HepG2 (cell line): ENCODE results near the gene ZDBF2. TPM values are rescaled to one million over a fixed set of nuclear protein-coding genes. Genes with fewer than 3 reads are reported as not detected.
A peak's percentile ranks its signal among the peaks of the same experiment; 100 is the strongest.

Experiments used
- ATAC-seq: fragments of 200-7000 bp; cut with Tn5 transposase; 3 replicates; pipeline ENCODE4 v1.9.1; 2020; ENCODE audit warnings: mild to moderate bottlenecking, moderate library complexity
- BruUV-seq: library from RNA; stranded (reverse); fragments of 400-500 nt; replicated peaks from 2 replicates; lab custom pipeline; 2021; lab: Mats Ljungman, UMichigan
- CTCF ChIA-PET: fragments of 300-600 bp; formaldehyde crosslinking; extraction: SDS; loops from one replicate; lab custom pipeline; 2021; ENCODE audit warnings: low total read pairs, inconsistent platforms, low intra/inter-chr PET ratio; lab: Yijun Ruan, JAX
- POLR2A ChIA-PET: fragments of 350-600 bp; sonication (Branson Sonifier 250); formaldehyde crosslinking; loops from one replicate; lab custom pipeline; 2020; ENCODE audit warnings: antibody characterized with exemption, inconsistent platforms; lab: Yijun Ruan, JAX
- DNase-seq: peaks from one replicate; pipeline ENCODE4 v3.0.0-alpha.2; 2015; ENCODE audit warnings: low spot score
- FAIRE-seq: peaks from 3 replicates; lab custom pipeline; 2011; peaks lifted over from hg19 to GRCh38; lab: Jason Lieb, UNC
- H2AFZ ChIP-seq: one replicate; pipeline ENCODE4 v1.6.1; 2011; ENCODE audit warnings: low read length, inconsistent platforms
- H3K27ac ChIP-seq: fragments of 300-600 bp; 3 replicates; pipeline ENCODE4 v1.8.0; 2011; ENCODE audit warnings: mixed run types, mild to moderate bottlenecking, mixed read lengths, low read length, inconsistent platforms; ENCODE audit not compliant: insufficient read depth; ENCODE audit errors: extremely low read length
- H3K27me3 ChIP-seq, 2 experiments: fragments of 200-600 bp in 1 of 2; 2 replicates in 1 of 2; 3 replicates in 1 of 2; pipeline versions ENCODE4 v1.6.0 to v1.8.0; 2011; ENCODE audit warnings: low read length in 2 of 2, mild to moderate bottlenecking in 2 of 2, moderate library complexity in 2 of 2, inconsistent platforms in 1 of 2; ENCODE audit not compliant: insufficient read depth in 2 of 2, control insufficient read depth in 1 of 2
- H3K36me3 ChIP-seq, 2 experiments: fragments of 200-600 bp in 1 of 2; replicated peaks in 1 of 2; 2 replicates in 1 of 2; 3 replicates in 1 of 2; pipeline versions ENCODE4 v1.5.1 to v1.8.0; 2011; ENCODE audit warnings: low read length in 2 of 2, inconsistent platforms in 1 of 2; ENCODE audit not compliant: insufficient read depth in 2 of 2, control insufficient read depth in 1 of 2
- H3K4me1 ChIP-seq: 2 replicates; pipeline ENCODE4 v1.5.1; 2012; ENCODE audit warnings: low read length, inconsistent platforms; ENCODE audit not compliant: insufficient read depth
- H3K4me2 ChIP-seq: 2 replicates; pipeline ENCODE4 v1.6.0; 2011; ENCODE audit warnings: low read depth, low read length, inconsistent platforms
- H3K4me3 ChIP-seq, 3 experiments: fragments of 200-600 bp in 1 of 3; sonication (generic), shearing (Covaris generic) in 1 of 3; replicated peaks in 1 of 3; 2 replicates each; pipeline ENCODE4 v1.5.1; 2011 to 2016; ENCODE audit warnings: low read length in 3 of 3, inconsistent platforms in 2 of 3, low read depth in 2 of 3, mild to moderate bottlenecking in 2 of 3, control low read depth in 1 of 3, mixed read lengths in 1 of 3; ENCODE audit not compliant: insufficient read depth in 1 of 3
- H3K79me2 ChIP-seq: one replicate; pipeline ENCODE4 v1.6.1; 2011; ENCODE audit warnings: low read length, inconsistent platforms; ENCODE audit not compliant: insufficient read depth
- H3K9ac ChIP-seq: 2 replicates; pipeline ENCODE4 v1.6.0; 2011; ENCODE audit warnings: mild to moderate bottlenecking, low read depth, low read length, inconsistent platforms; ENCODE audit not compliant: insufficient read depth
- H3K9me3 ChIP-seq: 2 replicates; pipeline ENCODE4 v1.5.1; 2012; ENCODE audit warnings: mild to moderate bottlenecking, low read length
- H4K20me1 ChIP-seq: 2 replicates; pipeline ENCODE4 v1.6.0; 2011; ENCODE audit warnings: inconsistent platforms, mild to moderate bottlenecking, low read length, moderate library complexity; ENCODE audit not compliant: insufficient read depth
- CBX2 ChIP-seq, 2 experiments: fragments of 200-600 bp in 1 of 2; sonication (generic); formaldehyde crosslinking in 1 of 2; IDR thresholded peaks; 2 replicates each; pipeline versions ENCODE4 v1.7.0 to v1.8.1; 2018 to 2022; ENCODE audit warnings: low read depth in 2 of 2, low read length in 1 of 2, mild to moderate bottlenecking in 1 of 2, missing genetic modification reagents in 1 of 2
- ISX ChIP-seq: sonication (generic); formaldehyde crosslinking; conservative IDR thresholded peaks from 2 replicates; pipeline ENCODE4 v1.5.0; 2020; ENCODE audit warnings: missing genetic modification reagents
- NR2F2 ChIP-seq: IDR thresholded peaks from 2 replicates; pipeline ENCODE4 v1.6.1; 2012; ENCODE audit warnings: low read depth, inconsistent platforms, borderline replicate concordance
- REST ChIP-seq, 2 experiments: IDR thresholded peaks; 2 replicates each; pipeline ENCODE4 v1.6.1; 2011 to 2012; ENCODE audit warnings: low read length in 2 of 2, borderline replicate concordance in 1 of 2, low read depth in 1 of 2, mild to moderate bottlenecking in 1 of 2, moderate library complexity in 1 of 2
- SMC3 ChIP-seq: IDR thresholded peaks from 2 replicates; pipeline ENCODE4 v1.6.1; 2011; ENCODE audit warnings: low read length, improper control_type of control experiment
- SP4 ChIP-seq: sonication (generic); formaldehyde crosslinking; IDR thresholded peaks from 2 replicates; pipeline ENCODE4 v1.8.1; 2023; ENCODE audit warnings: mild to moderate bottlenecking, missing genetic modification reagents
- TERF1 ChIP-seq: sonication (generic); formaldehyde crosslinking; IDR thresholded peaks from 2 replicates; pipeline ENCODE4 v1.8.0; 2022; ENCODE audit warnings: mild to moderate bottlenecking, missing genetic modification reagents, moderate library complexity
- ZFP36 ChIP-seq: fragments of 150-350 bp; IDR thresholded peaks from 2 replicates; pipeline ENCODE4 v1.6.1; 2018; ENCODE audit warnings: borderline replicate concordance, low read length, low read depth; ENCODE audit not compliant: partially characterized antibody
- ZNF564 ChIP-seq: sonication (generic); formaldehyde crosslinking; IDR thresholded peaks from 2 replicates; pipeline ENCODE4 v1.8.1; 2023; ENCODE audit warnings: mild to moderate bottlenecking, missing genetic modification reagents
- ZNF652 ChIP-seq: IDR thresholded peaks from 2 replicates; pipeline ENCODE4 v1.6.1; 2016; ENCODE audit warnings: low read depth, borderline replicate concordance
- ZNF850 ChIP-seq: sonication (generic); formaldehyde crosslinking; conservative IDR thresholded peaks from 2 replicates; pipeline ENCODE4 v1.9.0; 2021; ENCODE audit warnings: mild to moderate bottlenecking, missing genetic modification reagents
- ZSCAN22 ChIP-seq: sonication (generic); formaldehyde crosslinking; IDR thresholded peaks from 2 replicates; pipeline ENCODE4 v1.4.0; 2020; ENCODE audit warnings: mild to moderate bottlenecking, missing genetic modification reagents
- WGBS: methylation state at CpG from one replicate; pipeline ENCODE4 v1.1.6; 2017; ENCODE audit warnings: low lambda C conversion rate; 5-methylcytosine and 5-hydroxymethylcytosine counted together
- in situ Hi-C: cut with HindIII; loops from 2 replicates; pipeline ENCODE4 v1.10.0; 2017; ENCODE audit warnings: low pct_unique_long_range_greater_than_20kb; ENCODE audit not compliant: extremely low pct_ligation_motif_present
- intact Hi-C: fragments of 100-400 bp; cut with micrococcal nuclease; formaldehyde crosslinking; loops from one replicate; pipeline ENCODE4 v1.10.0; 2022; ENCODE audit not compliant: unreplicated experiment
- polyA plus RNA-seq, 8 experiments: library from polyadenylated mRNA; depleted of rRNA in 3 of 8; stranded (reverse) in 7 of 8; unstranded in 1 of 8; fragments of >200 nt; fragmentation: Illumina TruSeq in 4 of 8; extraction: Trizol in 4 of 8; gene quantifications; 2 replicates each; pipeline versions ENCODE4 v1.2.1 to v1.2.3, GENCODE V29; 2011 to 2016; ENCODE audit warnings: low read depth in 4 of 8, missing spikeins in 1 of 8, mixed read lengths in 1 of 8; ENCODE audit not compliant: insufficient read depth in 1 of 8
- total RNA-seq, 5 experiments: library from RNA; depleted of rRNA; stranded (reverse); fragments of >200 nt; fragmentation: Illumina TruSeq; extraction: Trizol; gene quantifications; 2 replicates each; pipeline ENCODE4 v1.2.3, GENCODE V29; 2016; ENCODE audit warnings: low read depth in 1 of 5
- TF ChIP-seq, protein P1 (sequence below): sonication (generic); formaldehyde crosslinking; IDR thresholded peaks from 2 replicates; pipeline ENCODE4 v1.9.0; 2021; ENCODE audit warnings: missing genetic modification reagents, borderline replicate concordance

Gene ZDBF2
- total and polyA plus RNA-seq, 2 of the 13 experiments (the other 11 are each of a cell fraction or from before 2014, with no cell fraction given): 1.5 to 2.0 TPM

- FAIRE-seq: no peak
- Histone ChIP-seq H3K79me2 (no peaks in the 10 kb centered on the region), H4K20me1 (no peaks in the 10 kb centered on the region)
- TF ChIP-seq TERF1 (CRISPR knock-in tag) (no peak), ZFP36 (no peak), ZNF850 (CRISPR knock-in tag) (no peak), ZNF564 (CRISPR knock-in tag) (no peak), ZSCAN22 (CRISPR knock-in tag) (no peak), REST (IDR thresholded peaks at IDR 0.05; ENCODE audit: borderline replicate concordance in 1 of 2, low read depth in 1 of 2, low read length in 2 of 2) (no peak), ISX (CRISPR knock-in tag) (no peak), SMC3 (no peak), SP4 (CRISPR knock-in tag) (no peak), ZNF652 (CRISPR knock-in tag) (0 out of 2 replicates have a peak, but pooled peaks have one; percentile 36), CBX2 (IDR thresholded peaks at IDR 0.05; ENCODE audit: low read depth, low read length) (peak; percentile 49; the same call in 1 of the 2 replicates), CBX2 (CRISPR knock-in tag; IDR thresholded peaks at IDR 0.05; ENCODE audit: low read depth) (no peak; the same call in 1 of the 2 replicates), NR2F2 (no peak)
- TF ChIP-seq, protein P1, sequence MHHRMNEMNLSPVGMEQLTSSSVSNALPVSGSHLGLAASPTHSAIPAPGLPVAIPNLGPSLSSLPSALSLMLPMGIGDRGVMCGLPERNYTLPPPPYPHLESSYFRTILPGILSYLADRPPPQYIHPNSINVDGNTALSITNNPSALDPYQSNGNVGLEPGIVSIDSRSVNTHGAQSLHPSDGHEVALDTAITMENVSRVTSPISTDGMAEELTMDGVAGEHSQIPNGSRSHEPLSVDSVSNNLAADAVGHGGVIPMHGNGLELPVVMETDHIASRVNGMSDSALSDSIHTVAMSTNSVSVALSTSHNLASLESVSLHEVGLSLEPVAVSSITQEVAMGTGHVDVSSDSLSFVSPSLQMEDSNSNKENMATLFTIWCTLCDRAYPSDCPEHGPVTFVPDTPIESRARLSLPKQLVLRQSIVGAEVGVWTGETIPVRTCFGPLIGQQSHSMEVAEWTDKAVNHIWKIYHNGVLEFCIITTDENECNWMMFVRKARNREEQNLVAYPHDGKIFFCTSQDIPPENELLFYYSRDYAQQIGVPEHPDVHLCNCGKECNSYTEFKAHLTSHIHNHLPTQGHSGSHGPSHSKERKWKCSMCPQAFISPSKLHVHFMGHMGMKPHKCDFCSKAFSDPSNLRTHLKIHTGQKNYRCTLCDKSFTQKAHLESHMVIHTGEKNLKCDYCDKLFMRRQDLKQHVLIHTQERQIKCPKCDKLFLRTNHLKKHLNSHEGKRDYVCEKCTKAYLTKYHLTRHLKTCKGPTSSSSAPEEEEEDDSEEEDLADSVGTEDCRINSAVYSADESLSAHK (CRISPR knock-in tag): no peak
- TF ChIP-seq, all 625 proteins: peak for 2
- Histone ChIP-seq H3K9ac (no peak overlapping the region), H3K9me3 (no peaks in the 10 kb centered on the region), H3K4me2 (peak overlapping the region; percentile 82), H3K27me3 (peaks cover 3 to 46% of the 10 kb centered on the region in 2 experiments; a peak in 4 of 5 replicates), H3K27ac (no peak overlapping the region), H3K36me3 (no peaks in the 10 kb centered on the region), H3K4me1 (peaks cover 17% of the 10 kb centered on the region), H2AFZ (no peak overlapping the region), H3K4me3 (peak overlapping the region in 2 of 3 experiments; percentile 51 to 83; a peak in 2 of 6 replicates)
- 60% methylated on average over 6 of the region's 6 CpGs for WGBS
- BruUV-seq: TSS peak; percentile 42
- ATAC-seq (no peak), DNase-seq (no peak)
- in situ Hi-C loops (no loop called here), intact Hi-C loops (no loop called here)
- ChIA-PET POLR2A (no interaction called here), CTCF (no interaction called here)
These were observed 558 bp upstream of the ZDBF2 start for GRCh38 chr2:206273905-206274304.
